Activated CD4-positive, alpha-beta T cell treated with anti-CD3 and anti-CD28 coated beads, Interleukin-10, Interleukin-2, amounts not matched to agents 100 ng/mL and 50 ng/mL, durations not matched to agents 16 hours and 8 hours (primary cell): Measurements from ENCODE around the gene ZCRB1.

Experiments
- DNase-seq: peaks from one replicate; pipeline ENCODE4 v3.0.0-alpha.2; 2020

Gene ZCRB1

DNA sequence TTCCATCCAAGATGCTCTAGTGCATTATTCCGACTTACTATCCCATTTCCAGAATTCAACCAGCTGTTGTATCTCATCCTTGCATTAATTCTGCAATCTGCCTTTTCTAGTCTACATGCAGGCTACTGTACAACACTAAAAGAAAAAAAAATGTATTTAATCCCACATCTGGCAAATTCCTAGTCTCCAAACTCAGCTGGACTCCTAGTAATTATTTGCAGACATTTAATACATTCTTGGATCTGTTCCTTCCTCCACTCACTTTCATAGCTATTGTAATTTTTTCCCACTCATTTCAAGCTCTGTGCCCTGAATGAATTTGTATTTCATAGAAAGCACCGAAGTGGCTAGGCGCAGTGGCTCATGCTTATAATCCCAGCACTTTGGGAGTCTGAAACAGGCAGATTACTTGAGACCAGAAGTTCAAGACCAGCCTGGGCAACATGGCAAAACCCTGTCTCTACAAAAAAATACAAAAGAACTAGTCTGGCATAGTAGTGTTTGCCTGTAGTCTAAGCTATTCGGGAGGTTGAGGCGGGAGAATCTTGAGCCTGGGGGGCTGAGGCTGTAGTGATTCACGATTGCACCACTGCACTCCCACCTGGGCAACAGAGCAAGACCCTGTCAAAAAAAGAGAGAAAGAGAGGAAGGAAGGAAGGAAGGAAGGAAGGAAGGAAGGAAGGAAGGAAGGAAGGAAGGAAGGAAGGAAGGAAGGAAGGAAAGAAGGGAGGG lies 48.3 kb downstream of the ZCRB1 start:
- DNase-seq, result no peak

DNA sequence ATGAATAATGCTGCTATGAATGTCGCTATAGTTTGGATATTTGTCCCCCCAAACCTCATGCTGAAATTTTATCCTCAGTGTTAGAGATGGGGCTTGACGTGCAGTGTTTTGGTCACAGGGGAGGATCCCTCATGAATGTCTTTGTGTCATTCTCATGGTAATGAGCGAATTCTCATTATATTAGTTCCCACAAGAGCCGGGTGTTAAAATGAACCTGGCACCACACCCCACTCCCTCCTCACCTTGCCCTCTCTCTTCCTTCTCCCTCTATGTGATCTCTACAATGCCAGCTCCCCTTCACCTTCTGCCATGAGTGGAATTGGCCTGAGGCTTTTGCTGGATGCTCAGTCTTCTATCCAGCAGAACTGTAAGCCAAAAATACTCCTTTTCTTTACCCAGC lies 50.4 kb downstream of the ZCRB1 start:
- DNase-seq, result no peak

DNA sequence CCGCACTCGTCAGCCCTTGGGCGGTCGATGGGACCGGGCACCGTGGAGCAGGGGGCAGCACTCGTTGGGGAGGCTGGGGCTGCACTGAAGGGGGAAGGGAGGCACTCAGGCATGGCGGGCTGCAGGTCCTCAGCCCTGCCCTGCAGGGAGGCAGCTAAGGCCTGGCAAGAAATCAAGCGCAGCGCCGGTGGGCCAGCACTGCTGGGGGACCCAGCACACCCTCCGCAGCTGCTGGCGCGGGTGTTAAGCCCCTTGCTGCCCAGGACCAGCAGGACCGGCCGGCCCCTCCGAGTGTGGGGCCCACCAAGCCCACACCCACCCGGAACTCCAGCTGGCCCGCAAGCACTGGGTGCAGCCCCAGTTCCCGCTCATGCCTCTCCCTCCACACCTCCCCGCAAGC lies 52.2 kb downstream of the ZCRB1 start:
- DNase-seq, result no peak

DNA sequence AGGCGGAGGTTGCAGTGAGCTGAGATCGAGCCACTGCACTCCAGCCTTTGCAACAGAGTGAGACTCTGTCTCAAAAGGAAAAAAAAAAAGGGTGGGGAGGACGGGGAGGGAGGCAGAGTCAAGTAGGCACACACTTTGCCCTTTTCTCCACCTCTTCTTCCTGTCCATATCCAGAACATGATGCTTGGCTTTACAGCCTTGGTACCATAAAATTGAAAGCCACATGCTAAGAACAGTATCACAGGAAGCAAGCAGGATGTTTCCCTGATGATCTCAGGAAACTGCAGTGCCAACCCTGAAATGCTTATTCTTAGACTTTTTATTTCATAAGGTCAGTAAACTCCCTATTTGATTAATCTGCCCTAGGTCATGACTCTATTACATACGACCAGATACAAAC lies 55.3 kb downstream of the ZCRB1 start:
- no peak for DNase-seq

DNA sequence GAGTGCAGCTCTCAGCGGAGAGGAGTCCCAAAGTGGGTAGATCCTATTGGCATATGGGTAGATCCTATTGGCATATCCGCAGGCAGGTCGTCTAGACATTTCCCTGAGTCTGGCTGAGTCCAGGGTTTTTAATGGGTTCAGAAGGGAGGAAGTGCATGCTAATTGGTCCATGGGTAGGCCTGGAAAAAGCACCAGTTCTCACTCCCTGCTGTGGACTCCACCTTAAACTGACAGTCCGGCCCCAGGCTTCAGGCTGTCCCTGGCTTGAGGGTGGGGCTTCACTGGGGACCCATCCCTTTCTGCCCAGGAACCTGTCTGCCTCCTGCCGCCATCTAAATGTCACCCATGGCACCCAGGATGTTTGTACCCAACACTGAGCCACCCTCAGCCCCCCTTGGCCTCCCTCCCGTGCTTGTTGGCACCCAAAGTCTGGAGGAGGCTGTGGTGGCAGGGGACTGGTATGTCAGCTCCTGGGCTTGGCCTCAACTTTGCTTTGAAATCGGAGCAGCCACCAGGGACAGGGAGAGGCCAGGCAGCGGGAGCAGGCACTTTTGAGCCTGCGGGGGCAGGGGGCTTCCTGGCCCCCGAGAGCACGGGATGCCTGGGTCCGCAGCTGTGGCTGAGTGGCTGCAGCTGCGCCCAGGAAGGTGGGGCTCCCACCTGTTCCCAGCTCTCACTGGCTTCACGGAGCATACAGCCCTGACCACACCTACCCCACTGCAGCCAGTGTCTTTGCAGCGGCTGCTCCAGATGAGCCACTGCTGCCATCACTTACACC lies 58.3 kb downstream of the ZCRB1 start:
- DNase-seq, result no peak

DNA sequence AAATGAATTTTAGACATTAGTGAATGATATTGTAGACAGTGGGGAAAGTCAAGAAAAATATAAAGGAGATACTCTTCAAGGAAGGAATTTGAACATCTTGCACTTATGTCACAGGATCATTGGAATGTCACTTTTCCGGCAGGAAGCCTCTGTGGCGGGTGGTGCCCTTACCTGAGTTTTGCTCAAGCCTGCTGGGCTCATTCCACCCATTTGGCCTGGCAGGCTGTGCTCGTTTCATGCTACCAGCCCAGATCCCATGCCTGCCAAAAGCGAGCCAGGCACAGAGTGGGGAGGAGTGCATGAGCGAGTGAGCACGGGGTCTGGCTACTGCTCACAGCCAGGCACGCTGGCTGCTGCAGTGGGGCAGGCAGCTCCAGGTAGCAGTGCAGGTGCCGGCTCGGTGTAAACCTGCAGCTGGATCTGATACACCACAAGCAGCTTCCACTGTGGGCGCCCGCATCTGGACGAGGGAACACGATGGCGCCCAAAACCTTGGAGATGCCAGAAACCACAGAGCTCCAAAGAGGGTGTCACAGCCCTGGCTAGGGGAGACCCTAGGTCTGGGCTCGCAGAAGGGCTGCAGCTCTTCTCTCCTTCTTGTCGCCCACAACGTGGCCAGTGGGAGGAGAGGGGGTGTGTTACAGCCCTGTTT lies 59.2 kb downstream of the ZCRB1 start:
- DNase-seq, result no peak

DNA sequence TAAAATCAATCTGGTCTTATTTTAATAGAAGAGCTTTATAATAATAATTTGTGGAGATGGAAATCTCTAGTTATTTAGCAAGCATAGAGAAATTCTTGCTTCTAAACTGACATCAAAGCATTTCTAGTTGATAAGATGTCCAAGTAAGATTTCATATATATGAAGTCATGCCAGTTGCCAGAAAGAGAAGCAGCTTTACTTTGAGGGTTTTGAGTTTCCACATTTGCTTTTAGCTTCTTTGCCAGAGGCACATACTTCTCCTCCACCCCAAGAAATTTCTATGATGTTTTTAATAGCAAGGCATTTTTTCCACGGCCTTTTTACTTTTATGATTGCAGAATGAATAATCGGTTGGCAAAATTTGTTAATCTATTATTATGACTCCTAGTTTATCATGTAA lies 63.6 kb downstream of the ZCRB1 start:
- DNase-seq, result no peak
